ENCODE data around the gene PLCB1.

DNA sequence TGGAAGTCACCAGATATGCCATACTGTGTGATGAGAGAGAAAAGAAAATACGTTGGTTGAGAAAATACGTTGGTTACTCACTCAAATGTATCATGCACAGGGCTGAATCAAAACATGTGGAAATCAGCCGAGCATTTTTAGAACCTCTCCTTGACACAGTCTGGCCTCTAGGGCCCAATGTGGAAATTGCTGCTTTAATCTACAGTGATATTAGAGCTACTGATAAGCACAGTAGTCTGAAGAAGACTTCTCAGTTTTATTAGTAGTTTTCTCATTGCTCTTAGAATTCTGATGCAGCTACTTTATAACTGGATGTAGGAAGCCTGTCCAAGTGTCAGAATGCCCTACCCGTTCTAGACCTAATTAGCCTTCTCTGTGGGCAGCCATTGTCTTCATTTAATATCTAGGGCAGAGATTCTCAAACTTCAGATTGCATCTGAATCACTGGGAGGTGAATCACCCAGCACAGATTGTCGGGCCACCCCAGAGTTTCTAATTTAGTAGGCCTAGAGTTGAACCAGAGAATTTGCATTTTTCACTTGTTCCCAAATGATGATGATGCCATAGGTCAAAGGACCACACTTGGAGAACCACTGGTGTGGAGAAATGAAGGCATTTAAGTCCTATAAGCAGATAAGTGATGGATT, 229.1 kb downstream of the PLCB1 start:
- TF ChIP-seq, protein P1, sequence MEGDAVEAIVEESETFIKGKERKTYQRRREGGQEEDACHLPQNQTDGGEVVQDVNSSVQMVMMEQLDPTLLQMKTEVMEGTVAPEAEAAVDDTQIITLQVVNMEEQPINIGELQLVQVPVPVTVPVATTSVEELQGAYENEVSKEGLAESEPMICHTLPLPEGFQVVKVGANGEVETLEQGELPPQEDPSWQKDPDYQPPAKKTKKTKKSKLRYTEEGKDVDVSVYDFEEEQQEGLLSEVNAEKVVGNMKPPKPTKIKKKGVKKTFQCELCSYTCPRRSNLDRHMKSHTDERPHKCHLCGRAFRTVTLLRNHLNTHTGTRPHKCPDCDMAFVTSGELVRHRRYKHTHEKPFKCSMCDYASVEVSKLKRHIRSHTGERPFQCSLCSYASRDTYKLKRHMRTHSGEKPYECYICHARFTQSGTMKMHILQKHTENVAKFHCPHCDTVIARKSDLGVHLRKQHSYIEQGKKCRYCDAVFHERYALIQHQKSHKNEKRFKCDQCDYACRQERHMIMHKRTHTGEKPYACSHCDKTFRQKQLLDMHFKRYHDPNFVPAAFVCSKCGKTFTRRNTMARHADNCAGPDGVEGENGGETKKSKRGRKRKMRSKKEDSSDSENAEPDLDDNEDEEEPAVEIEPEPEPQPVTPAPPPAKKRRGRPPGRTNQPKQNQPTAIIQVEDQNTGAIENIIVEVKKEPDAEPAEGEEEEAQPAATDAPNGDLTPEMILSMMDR (IDR thresholded peaks at IDR 0.05; ENCODE audit: insufficient read depth, low read depth, low read length): no peak
- no peak for TF ChIP-seq EZH2 (IDR thresholded peaks at IDR 0.05; ENCODE audit: insufficient read depth, low read length)

Data from astrocyte (in vitro differentiated cells and primary cell).